ENCODE measurements around the gene SLC49A3.
A peak's percentile ranks its signal among the peaks of the same experiment; 100 is the strongest.

Gene SLC49A3

GRCh38 chr4:712093-712492, 23.1 kb upstream of the SLC49A3 start:
- no peak overlapping the region for H3K4me3 ChIP-seq (replicated peaks in 1 of 2; ENCODE audit: low read depth in 2 of 2, low read length in 2 of 2)
- no peak for DNase-seq (ENCODE audit: low read depth in 2 of 2)
- TF ChIP-seq CTCF (IDR thresholded peaks at IDR 0.05; ENCODE audit: low read depth, low read length): no peak

DNA sequence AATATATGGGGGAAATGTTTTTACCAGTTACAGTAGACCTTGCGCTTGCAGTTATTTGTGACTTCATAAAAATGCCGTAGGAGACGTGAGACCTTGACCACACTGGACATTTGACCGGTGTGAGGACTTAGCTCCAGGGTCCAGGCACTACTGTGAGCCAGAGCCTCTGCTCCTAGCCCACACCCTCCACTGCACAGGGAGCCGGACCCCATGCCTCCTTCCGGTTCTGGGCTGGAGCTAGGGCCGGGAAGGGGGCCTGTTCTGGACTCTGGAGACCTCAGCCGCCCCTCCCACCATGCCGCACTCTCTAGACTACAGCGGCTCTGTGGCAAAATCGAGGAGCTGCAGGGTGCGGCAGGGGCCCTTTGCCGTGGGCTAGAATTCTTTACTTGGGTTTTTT, 22.0 kb upstream of the SLC49A3 start:
- TF ChIP-seq CTCF (IDR thresholded peaks at IDR 0.05; ENCODE audit: low read depth, low read length): no peak
- H3K4me3 ChIP-seq (replicated peaks in 1 of 2; ENCODE audit: low read depth in 2 of 2, low read length in 2 of 2): no peak overlapping the region
- DNase-seq (ENCODE audit: low read depth in 2 of 2): no peak

GRCh38 chr4:710116-710515, 21.2 kb upstream of the SLC49A3 start:
- TF ChIP-seq CTCF (IDR thresholded peaks at IDR 0.05; ENCODE audit: low read depth, low read length): no peak
- no peak overlapping the region for H3K4me3 ChIP-seq (replicated peaks in 1 of 2; ENCODE audit: low read depth in 2 of 2, low read length in 2 of 2)
- no peak for DNase-seq (ENCODE audit: low read depth in 2 of 2)

GRCh38 chr4:709348-709747, 20.4 kb upstream of the SLC49A3 start:
- no peak overlapping the region for H3K4me3 ChIP-seq (replicated peaks in 1 of 2; ENCODE audit: low read depth in 2 of 2, low read length in 2 of 2)
- TF ChIP-seq CTCF (IDR thresholded peaks at IDR 0.05; ENCODE audit: low read depth, low read length): no peak
- DNase-seq (ENCODE audit: low read depth in 2 of 2): no peak

- no peak for DNase-seq (ENCODE audit: low read depth in 2 of 2)
- no peak overlapping the region for H3K4me3 ChIP-seq (replicated peaks in 1 of 2; ENCODE audit: low read depth in 2 of 2, low read length in 2 of 2)
- no peak for TF ChIP-seq CTCF (IDR thresholded peaks at IDR 0.05; ENCODE audit: low read depth, low read length)
Measured at GRCh38 chr4:708631-708933, 19.6 kb upstream of the SLC49A3 start.

- no peak for DNase-seq (ENCODE audit: low read depth in 2 of 2)
- H3K4me3 ChIP-seq (replicated peaks in 1 of 2; ENCODE audit: low read depth in 2 of 2, low read length in 2 of 2): peak overlapping the region in 1 of 2 donors; percentile 1
- TF ChIP-seq CTCF (IDR thresholded peaks at IDR 0.05; ENCODE audit: low read depth, low read length): no peak
Measured at GRCh38 chr4:707929-708630, 19.1 kb upstream of the SLC49A3 start.

All from cardiac fibroblast (primary cell).